Activated CD4-positive, alpha-beta T cell treated with anti-CD3 and anti-CD28 coated beads for 24 hours (primary cell): ENCODE measurements around the gene HSPB1.
"Not testable (repeated sequence)": the region's sequence is repeated elsewhere in the genome, so short reads cannot be mapped to it uniquely, and the experiment has no call there.

Experiments
- DNase-seq, 2 donors: peaks; one replicate each; pipeline ENCODE4 v3.0.0-alpha.2; 2020; ENCODE audit warnings: low read depth in 2 of 2

HSPB1 gene

GRCh38 chr7:76333511-76334101 is 31.1 kb downstream of the HSPB1 start:
- no peak for DNase-seq

DNA sequence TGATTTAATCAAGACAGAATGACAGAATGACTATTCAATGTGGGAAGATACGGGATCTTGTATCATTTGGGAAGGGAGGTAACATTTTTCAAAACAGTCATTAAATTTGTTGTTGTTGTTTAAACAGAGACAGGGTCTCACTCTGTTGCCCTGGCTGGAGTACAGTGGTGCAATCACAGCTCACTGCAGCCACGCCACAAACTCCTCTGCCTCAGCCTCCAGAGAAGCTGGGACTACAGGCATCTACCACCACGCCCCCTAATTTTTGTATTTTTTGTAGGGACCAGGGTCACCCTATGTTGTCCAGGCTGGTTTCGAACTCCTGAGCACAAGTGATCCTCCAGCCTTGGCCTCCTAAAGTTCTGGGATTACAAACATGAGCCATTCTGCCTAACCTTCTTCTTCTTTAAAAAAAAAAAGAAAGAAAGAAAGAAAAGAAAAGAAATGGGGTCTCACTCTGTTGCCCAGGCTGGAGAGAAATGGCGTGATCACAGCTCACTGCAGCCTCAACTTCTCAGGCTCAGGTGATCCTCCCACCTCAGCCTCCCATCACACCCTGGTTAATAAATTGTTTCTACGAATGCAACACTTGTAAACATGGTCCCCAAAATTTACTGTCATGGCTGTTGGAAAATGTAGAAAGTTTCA is 32.0 kb downstream of the HSPB1 start:
- no peak for DNase-seq

- DNase-seq, result not testable (repeated sequence)
Observed at GRCh38 chr7:76335417-76335816, 32.9 kb downstream of the HSPB1 start.

- no peak for DNase-seq
Observed at GRCh38 chr7:76336094-76336493, 33.6 kb downstream of the HSPB1 start.

GRCh38 chr7:76337147-76337546 is 34.7 kb downstream of the HSPB1 start:
- DNase-seq, result no peak

- DNase-seq, result no peak
Observed at GRCh38 chr7:76338298-76339084, 36.0 kb downstream of the HSPB1 start.

- no peak for DNase-seq
Observed at GRCh38 chr7:76340617-76341131, 38.2 kb downstream of the HSPB1 start.

GRCh38 chr7:76342222-76342621 is 39.7 kb downstream of the HSPB1 start:
- no peak for DNase-seq

DNA sequence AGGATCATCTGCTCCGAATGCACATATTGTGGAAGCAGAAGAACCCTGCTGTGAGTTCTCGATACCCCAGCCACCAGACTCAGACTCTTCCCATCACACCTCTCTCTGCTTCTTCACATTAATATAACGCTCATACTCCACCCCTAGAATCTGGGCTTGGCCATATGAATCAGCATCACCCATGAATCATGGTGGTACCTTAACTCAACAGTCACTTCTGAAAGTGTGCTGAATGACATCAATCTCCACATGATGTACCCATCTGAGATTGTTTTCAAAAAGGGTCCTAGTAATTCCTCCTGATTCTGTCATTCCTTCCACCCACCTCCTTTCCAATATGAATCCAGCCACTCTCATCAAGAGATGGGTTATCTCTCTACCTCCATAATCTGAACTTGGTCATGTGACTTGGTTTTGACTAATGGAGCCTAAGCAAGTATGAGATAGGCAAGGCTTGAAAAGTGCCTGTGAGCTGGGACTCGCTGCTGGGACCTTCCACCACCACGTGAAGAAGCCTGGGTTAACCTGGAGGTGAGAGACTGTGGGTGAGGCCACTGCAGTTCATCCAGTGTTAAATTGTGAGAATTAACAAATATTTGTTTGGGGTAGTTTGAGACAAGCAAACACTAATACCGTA is 40.9 kb downstream of the HSPB1 start:
- peak in 1 of 2 donors; percentile 15 for DNase-seq

DNA sequence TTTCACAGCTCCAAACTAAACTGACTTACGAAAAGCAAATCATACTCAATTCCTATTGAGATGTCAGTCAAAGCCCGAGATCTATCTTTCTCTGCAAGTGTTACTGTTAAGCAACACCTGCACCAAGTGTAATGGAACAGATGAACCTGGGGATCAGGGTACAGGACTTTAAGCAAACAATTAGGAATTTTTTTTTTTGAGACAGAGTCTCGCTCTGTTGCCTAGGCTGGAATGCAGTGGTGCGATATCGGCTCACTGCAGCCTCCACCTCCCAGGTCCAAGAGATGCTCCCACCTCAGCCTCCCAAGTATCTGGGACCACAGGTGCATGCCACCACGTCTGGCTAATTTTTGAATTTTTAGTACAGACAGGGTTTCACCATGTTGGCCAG is 41.5 kb downstream of the HSPB1 start:
- DNase-seq, result no peak

- DNase-seq, result no peak
Observed at GRCh38 chr7:76346097-76346496, 43.6 kb downstream of the HSPB1 start.

DNA sequence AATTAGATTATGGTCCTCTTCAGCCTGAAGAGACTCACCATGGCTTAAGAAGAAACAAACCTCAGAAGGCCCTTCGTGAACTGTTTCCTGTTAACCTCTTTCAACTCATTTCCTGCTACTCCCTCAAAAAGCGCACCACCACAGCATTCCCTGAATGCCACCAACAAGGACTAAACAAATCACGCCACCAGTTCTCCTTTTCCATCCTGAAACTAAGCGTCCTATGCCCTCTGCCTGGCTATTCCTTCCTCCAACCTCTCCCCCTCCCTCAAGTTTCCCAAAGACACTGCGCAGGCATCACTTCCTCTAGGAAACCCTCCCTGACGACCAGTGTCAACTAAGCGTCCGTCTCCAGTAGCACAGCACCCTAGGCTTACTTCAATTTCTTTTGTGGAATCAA is 44.3 kb downstream of the HSPB1 start:
- no peak for DNase-seq

DNA sequence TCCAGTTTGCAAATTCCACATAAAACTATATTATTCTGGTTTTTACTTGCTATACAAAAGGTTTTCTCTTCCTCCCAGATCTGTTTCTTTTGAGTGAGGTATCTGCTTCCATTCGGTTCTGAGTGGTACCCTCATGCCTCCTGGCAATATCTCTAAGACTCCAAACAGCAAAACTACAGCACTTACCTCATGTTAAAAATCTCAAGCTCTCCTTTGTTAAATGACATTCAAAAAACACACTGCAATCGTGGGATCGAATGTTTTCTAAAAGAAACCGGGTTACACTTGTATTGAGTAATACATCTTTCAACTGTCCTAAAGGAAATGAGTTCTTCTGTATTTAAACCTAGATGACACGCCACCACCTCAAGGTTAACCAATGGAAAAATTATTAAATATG is 45.2 kb downstream of the HSPB1 start:
- DNase-seq, result no peak

- no peak for DNase-seq
Observed at GRCh38 chr7:76349313-76349885, 46.9 kb downstream of the HSPB1 start.

- no peak for DNase-seq
Observed at GRCh38 chr7:76351372-76351771, 48.9 kb downstream of the HSPB1 start.

DNA sequence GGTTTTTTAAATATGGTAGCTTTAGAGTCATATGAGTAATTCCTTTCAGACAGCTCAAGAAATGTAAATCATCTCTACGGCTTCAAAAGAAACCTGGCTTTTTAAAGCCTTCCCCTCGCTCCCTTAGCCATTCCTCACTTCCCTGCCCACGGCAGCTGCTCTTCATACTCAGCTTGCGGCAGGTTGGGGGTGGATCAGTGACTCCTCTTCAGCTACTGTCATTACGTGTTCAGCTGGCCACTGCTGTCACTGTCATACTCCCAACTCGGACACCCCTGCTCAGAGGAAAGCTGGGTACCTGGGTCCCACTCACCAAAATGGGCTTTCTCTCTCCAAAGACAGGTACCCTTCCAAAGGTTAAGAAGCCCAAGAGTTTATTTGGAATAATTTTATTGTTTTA is 49.7 kb downstream of the HSPB1 start:
- no peak for DNase-seq

- DNase-seq, result no peak
Observed at GRCh38 chr7:76353744-76354143, 51.3 kb downstream of the HSPB1 start.
